GM18511 (cell line): ENCODE data around the gene EHMT1.

ENCODE experiments used
- ATAC-seq: cut with Tn5 transposase; IDR thresholded peaks from one replicate; pipeline ENCODE4 v1.9.1; 2021; ENCODE audit warnings: mild to moderate bottlenecking, moderate library complexity; ENCODE audit not compliant: unreplicated experiment

Gene EHMT1

DNA sequence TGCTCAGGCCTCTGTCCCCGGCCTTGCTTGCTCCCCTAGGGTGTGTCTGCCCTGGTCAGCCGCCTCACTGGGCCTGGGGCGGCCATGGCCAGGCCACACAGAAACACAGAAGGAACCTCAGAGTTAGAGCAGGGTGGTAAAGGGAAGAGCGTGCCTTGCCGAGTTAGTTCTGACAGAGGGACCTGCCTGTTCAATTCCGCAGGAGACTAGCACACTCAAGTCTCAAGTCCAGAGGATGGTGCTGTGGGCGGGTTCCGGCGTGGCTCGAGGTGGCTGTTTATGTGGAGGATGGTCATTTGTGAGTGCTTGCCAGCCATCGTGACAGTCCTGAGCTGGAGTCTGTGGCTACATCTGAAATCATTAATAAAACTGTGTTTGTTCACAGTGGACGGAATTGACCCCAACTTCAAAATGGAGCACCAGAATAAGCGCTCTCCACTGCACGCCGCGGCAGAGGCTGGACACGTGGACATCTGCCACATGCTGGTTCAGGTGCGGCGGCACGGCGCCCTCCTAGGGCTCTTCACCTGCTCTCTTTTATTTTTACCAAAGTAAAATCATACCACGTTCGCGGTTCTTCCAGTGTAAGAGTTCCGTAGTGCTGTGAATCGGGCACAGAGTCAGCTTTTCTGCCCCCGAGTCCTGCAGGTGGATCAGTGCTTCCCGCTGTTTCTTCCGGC, 163.2 kb downstream of the EHMT1 start:
- ATAC-seq = no peak

- no peak for ATAC-seq
Measured at GRCh38 chr9:137783521-137783920, 164.7 kb downstream of the EHMT1 start.

DNA sequence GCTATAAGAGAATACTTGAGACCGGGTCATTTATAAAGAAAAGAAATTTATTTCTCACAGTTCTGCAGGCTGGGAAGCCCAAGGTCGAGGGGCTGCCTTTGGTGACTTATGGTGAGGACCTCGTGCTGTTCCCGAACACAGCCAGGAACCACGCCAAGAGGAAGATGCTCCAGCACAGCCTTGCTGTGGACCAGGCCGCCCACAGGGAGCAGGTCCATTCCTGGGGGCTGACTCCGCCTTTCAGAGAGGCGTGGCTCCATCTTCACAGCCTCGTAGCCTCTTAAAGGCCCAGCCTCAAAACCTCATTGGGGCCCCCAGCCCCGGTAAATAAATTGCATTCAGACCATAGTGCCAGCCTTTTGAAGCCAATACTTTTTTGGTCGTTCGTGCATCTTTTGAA, 165.2 kb downstream of the EHMT1 start:
- no peak for ATAC-seq

GRCh38 chr9:137784641-137785513, 166.1 kb downstream of the EHMT1 start:
- ATAC-seq = no peak

GRCh38 chr9:137785704-137786161, 166.9 kb downstream of the EHMT1 start:
- ATAC-seq = no peak

DNA sequence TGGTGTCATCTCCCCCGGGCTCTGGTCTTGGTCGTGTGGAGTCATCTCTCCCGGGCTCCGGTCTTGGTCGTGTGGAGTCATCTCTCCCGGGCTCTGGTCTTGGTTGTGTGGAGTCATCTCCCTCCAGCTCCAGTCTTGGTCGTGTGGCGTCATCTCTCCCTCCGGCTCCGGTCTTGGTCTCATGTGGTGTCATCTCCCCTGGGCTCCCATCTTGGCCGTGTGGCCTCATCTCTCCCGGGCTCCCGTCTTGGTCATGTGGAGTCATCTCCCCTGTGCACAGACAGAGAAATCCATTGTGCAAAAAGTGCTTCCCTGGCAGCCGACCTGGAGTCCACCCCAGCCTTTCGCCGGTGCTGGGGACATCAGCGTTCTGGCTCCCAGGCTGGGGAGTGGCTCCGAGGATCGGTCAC, 167.7 kb downstream of the EHMT1 start:
- no peak for ATAC-seq

DNA sequence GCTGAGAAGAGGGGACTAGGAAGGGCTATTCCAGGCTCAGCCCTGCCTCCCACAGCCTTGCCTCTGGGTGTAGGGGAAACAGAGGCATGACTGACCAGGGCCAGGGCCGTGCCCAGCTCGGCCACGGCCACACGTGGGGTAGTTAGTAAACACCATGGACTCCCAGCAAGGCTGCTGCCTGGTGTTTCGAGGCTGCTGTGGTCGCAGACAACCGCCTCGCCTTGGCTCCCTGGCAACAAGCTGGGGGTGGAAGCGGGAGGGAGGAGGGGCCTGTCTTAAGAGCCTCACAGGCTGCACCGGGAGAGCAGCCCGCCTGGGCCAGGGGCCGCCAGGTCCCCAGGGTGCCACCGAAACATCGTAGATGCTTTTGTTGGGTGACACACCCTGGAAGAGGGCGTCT, 168.6 kb downstream of the EHMT1 start:
- no peak for ATAC-seq

- ATAC-seq = no peak
Measured at GRCh38 chr9:137787786-137788505, 169.1 kb downstream of the EHMT1 start.

- no peak for ATAC-seq
Measured at GRCh38 chr9:137788561-137789294, 169.9 kb downstream of the EHMT1 start.

DNA sequence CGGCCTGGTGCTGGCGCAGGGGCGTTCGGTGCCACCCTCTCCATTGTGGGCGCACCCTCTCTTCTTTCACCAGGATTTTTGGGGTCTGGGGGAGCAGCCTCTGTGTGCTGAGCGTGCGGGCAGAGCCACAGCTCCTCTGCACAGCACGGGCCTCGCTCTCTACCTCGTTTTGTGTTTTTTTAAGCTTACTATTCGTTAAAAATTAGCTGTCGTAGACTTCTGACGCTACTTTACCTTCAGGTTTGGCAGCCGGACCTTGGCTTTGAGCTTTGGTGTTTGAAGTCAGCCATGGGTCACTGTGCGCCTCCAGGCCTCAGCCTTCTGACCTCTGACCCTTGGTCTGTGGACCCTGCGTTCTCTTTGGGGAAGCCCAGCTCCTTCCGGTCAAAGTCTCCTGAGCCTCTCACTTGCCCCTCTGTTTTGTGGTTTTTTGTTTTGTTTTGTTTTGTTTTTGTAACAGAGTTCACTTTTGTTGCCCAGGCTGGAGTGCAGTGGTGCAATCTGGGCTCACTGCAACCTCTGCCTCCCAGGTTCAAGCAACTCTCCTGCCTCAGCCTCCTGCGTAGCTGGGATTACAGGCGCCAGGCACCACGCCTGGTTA, 170.6 kb downstream of the EHMT1 start:
- ATAC-seq = no peak

- ATAC-seq = no peak
Measured at GRCh38 chr9:137791947-137792346, 173.1 kb downstream of the EHMT1 start.

DNA sequence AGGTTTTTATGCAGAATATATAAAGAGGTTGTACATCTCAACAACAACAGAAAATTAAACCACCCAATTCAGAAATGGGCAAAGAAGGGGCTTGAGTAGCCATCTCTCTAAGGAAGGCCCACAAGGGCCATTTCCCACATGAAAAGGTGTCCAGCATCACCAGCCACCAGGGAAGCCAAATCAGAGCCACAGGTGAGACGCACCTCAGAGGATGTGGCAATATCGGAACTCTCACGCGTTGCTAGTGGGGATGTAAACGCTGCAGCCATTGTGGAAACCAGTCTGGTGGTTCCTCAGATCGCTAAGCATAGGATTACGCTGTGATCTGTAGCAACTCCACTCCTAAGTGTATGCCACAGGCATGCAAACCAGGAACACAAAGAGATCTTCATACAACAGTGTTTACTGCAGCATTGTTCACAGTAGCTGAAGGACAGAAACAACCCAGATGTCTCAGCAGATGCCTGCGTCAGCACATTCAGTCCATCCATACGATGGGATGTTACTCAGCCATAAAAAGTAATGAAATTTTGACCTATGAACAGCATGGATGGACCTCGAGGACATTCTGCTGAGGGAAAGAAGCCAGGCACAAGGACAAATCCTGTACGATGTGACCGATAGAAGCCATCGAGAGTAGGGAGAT, 174.5 kb downstream of the EHMT1 start:
- ATAC-seq = no peak

- no peak for ATAC-seq
Measured at GRCh38 chr9:137795156-137795666, 176.4 kb downstream of the EHMT1 start.

DNA sequence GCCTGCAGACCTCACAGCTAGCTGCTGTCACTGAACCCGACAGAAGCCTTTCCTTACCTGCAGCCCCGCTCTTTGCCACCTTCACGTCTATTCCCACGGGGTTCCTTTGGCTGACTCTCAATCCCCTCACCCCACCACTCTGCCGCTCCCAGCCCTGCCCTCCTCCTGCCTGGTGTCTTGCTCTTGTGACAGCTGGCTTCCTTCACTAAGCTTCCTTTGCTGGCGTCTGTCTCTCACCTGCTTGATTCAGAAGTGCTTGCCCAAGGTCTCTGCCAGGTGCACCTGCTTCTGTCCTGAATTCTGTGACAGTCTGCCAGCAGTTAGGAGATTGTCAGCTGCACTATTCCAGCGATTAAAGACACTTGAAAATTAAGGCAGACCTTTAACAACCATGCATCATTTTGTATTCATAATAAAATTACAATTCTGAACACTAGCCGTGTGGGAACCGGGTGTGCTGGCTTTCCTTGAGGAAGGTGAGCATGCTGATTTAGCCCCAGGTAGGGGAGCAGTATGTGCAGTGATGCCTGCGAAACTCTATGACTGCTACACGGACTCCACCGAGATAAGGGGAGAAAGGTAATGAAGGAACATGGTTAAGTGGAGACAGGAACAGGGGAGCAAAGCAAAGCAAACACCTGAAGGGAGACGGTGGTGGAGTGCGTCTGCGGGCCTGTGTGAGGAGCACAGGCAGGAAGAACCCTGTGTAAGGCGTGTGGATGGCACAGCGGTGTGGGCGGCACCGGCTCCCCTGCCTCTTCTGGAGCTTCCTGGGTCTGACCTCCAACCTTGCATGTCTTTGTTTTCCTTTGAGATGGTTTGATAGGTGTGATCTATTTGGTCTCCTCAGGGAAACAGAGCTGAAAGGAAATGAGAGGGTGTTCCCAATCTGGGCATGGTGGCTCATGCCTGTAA, 178.7 kb downstream of the EHMT1 start:
- ATAC-seq = no peak

DNA sequence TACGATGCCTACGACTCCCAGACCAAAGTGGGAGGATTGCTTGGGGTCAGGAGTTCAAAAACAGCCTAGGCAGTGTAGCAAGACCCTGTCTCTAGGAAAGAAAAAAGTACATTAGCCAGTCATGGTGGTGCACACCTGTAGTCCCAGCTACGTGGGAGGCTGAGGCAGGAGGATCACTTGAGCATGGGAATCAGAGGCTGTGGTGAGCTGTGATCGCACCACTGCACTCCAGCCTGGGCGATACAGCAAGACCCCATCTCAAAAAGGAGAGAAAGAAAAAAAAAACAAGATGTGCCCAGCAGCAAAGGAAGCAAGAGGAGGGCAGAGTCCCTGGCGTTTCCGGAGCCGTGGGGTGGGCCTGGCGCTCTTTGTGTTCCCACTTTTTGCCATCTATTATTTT, 179.3 kb downstream of the EHMT1 start:
- no peak for ATAC-seq

- no peak for ATAC-seq
Measured at GRCh38 chr9:137798901-137799629, 180.3 kb downstream of the EHMT1 start.

DNA sequence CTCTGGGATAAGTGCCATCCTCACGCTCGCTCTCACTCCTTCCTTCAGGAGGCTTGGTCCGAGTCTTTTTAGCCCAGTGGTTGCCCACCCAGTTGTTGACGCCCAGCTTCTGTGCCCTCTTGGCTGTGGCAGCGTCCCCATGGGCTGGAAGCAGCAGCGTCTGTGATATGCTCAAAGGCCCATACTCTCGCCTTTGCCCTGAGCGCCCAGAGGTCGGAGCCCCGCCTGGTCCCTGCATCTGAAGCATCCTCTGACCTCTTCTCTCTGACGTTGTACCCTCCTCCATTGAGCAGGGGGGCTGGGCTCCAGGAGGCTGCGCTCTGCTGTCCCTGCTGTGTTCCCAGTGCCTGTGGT, 180.8 kb downstream of the EHMT1 start:
- ATAC-seq = no peak
